GM23338 (cell line): Measurements from ENCODE around the gene CHRNA4.

Experiments
- CREB1 ChIP-seq: fragments of 250-450 bp; sonication (Bioruptor Pico); IDR thresholded peaks from 2 replicates; pipeline ENCODE4 v1.5.0; 2020; ENCODE audit warnings: low read depth, mild to moderate bottlenecking, moderate library complexity
- CTCF ChIP-seq, 2 experiments: fragments of 200-600 bp in 1 of 2; sonication (generic) in 1 of 2; conservative IDR thresholded peaks; 2 replicates each; pipeline versions ENCODE4 v1.5.1 to v1.6.1; 2016 to 2017; ENCODE audit warnings: antibody characterized with exemption in 2 of 2, low read depth in 2 of 2, mild to moderate bottlenecking in 2 of 2, moderate library complexity in 1 of 2
- ETS1 ChIP-seq: IDR thresholded peaks from 2 replicates; pipeline ENCODE4 v1.6.1; 2016; ENCODE audit warnings: antibody characterized with exemption
- EZH2 ChIP-seq: fragments of 200-600 bp; sonication (generic); IDR thresholded peaks from one replicate; pipeline ENCODE4 v1.8.0; 2017; ENCODE audit warnings: antibody characterized with exemption, mild to moderate bottlenecking, low read depth; ENCODE audit not compliant: unreplicated experiment
- EZH2phosphoT487 ChIP-seq: fragments of 200-600 bp; sonication (generic); IDR thresholded peaks from one replicate; pipeline ENCODE4 v1.8.1; 2018; ENCODE audit warnings: antibody characterized with exemption; ENCODE audit not compliant: unreplicated experiment
- JUNB ChIP-seq: IDR thresholded peaks from one replicate; pipeline ENCODE4 v1.6.1; 2016; ENCODE audit warnings: antibody characterized with exemption; ENCODE audit not compliant: unreplicated experiment
- POLR2AphosphoS5 ChIP-seq: IDR thresholded peaks from 2 replicates; pipeline ENCODE4 v1.6.1; 2016; ENCODE audit warnings: antibody characterized with exemption, low read depth
- REST ChIP-seq: IDR thresholded peaks from one replicate; pipeline ENCODE4 v1.6.1; 2018; ENCODE audit warnings: antibody characterized with exemption; ENCODE audit not compliant: unreplicated experiment
- ZNF114 ChIP-seq: fragments of 250-450 bp; sonication (Bioruptor Pico); IDR thresholded peaks from 2 replicates; pipeline ENCODE4 v1.5.0; 2020; ENCODE audit warnings: mild to moderate bottlenecking, moderate library complexity

- no peak for TF ChIP-seq POLR2AphosphoS5
- TF ChIP-seq EZH2 = no peak
- no peak for TF ChIP-seq CTCF (conservative IDR thresholded peaks at IDR 0.05; ENCODE audit: low read depth in 2 of 2)
- TF ChIP-seq REST = no peak
- no peak for TF ChIP-seq ZNF114 (CRISPR knock-in tag)
- no peak for TF ChIP-seq EZH2phosphoT487
- TF ChIP-seq ETS1 = no peak
- no peak for TF ChIP-seq CREB1
- TF ChIP-seq JUNB = no peak
Observed at GRCh38 chr20:63377951-63378381, 16.8 kb upstream of the CHRNA4 start.
